Measurements from ENCODE around the gene TIMM23. TPM values are rescaled to one million over a fixed set of nuclear protein-coding genes. Genes with fewer than 3 reads are reported as not detected.
A peak's percentile ranks its signal among the peaks of the same experiment; 100 is the strongest.
"Not testable (repeated sequence)": the region's sequence is repeated elsewhere in the genome, so short reads cannot be mapped to it uniquely, and the experiment has no call there.

TIMM23 gene
- total RNA-seq, 1 experiment from 2014 or later = 99.0 TPM

- TF ChIP-seq GABPB1 (CRISPR knock-in tag; IDR thresholded peaks at IDR 0.05) (no peak), EMX1 (CRISPR knock-in tag; IDR thresholded peaks at IDR 0.05) (no peak), MAX (CRISPR knock-in tag; IDR thresholded peaks at IDR 0.05) (no peak), TEAD1 (CRISPR knock-in tag; IDR thresholded peaks at IDR 0.05) (no peak), ZNF219 (CRISPR knock-in tag; IDR thresholded peaks at IDR 0.05; ENCODE audit: borderline replicate concordance) (no peak), ZNF396 (CRISPR knock-in tag; IDR thresholded peaks at IDR 0.05; ENCODE audit: borderline replicate concordance) (no peak)
Observed at GRCh38 chr10:46048152-46048551, 75.9 kb downstream of the TIMM23 start (continued).

GRCh38 chr10:46049497-46049831 is 77.2 kb downstream of the TIMM23 start:
- peaks cover 29% of the 10 kb centered on the region for H3K4me1 Mint-ChIP-seq
- CTCF ChIA-PET = interaction anchor here (0.7 kb wide), 1 partner anchor 13 kb away, joined by 3 read pairs; no protein-coding TSS in a partner anchor
- not testable (repeated sequence) for ATAC-seq

GRCh38 chr10:46050941-46051623 is 78.8 kb downstream of the TIMM23 start:
- Mint-ChIP-seq H3K9me3 (no peaks in the 10 kb centered on the region), H3K27ac (no peak overlapping the region), H3K4me3 (no peak overlapping the region), H3K36me3 (no peaks in the 10 kb centered on the region), H3K27me3 (ENCODE audit: low read depth) (no peaks in the 10 kb centered on the region; the same call in 1 of the 2 replicates), H3K4me1 (peaks cover 40% of the 10 kb centered on the region)
- TF ChIP-seq NFATC4 (CRISPR knock-in tag; IDR thresholded peaks at IDR 0.05) = no peak
- DNase-seq (ENCODE audit: low spot score) (no peak), ATAC-seq (no peak)
- ChIA-PET POLR2A (no interaction called here), CTCF (no interaction called here)

More at GRCh38 chr10:46049497-46049831, 77.2 kb downstream of the TIMM23 start:
- POLR2A ChIA-PET; H3K27ac Mint-ChIP-seq; H3K4me3 Mint-ChIP-seq; H3K9me3 Mint-ChIP-seq; H3K27me3 Mint-ChIP-seq (ENCODE audit: low read depth); H3K36me3 Mint-ChIP-seq; DNase-seq (ENCODE audit: low spot score): not testable (repeated sequence)

- CTCF ChIA-PET = interaction anchor here (0.7 kb wide), 1 partner anchor 16 kb away, joined by 4 read pairs; no protein-coding TSS in a partner anchor
Observed at GRCh38 chr10:46052057-46052790, 79.9 kb downstream of the TIMM23 start.

More at GRCh38 chr10:46052057-46052790, 79.9 kb downstream of the TIMM23 start:
- peak; percentile 22 for ATAC-seq
- DNase-seq (ENCODE audit: low spot score) = no peak
- Mint-ChIP-seq H3K36me3 (no peaks in the 10 kb centered on the region), H3K27ac (0 out of 2 replicates have a peak overlapping the region, but pooled peaks have one; percentile 15), H3K9me3 (peaks cover 7% of the 10 kb centered on the region), H3K4me3 (no peak overlapping the region), H3K27me3 (ENCODE audit: low read depth) (no peaks in the 10 kb centered on the region; the same call in 1 of the 2 replicates), H3K4me1 (peaks cover 40% of the 10 kb centered on the region)
- POLR2A ChIA-PET = no interaction called here
- TF ChIP-seq IRF2 (CRISPR knock-in tag; IDR thresholded peaks at IDR 0.05; ENCODE audit: borderline replicate concordance, low read depth) (no peak), NFE2L1 (CRISPR knock-in tag; IDR thresholded peaks at IDR 0.05) (no peak), STAT6 (CRISPR knock-in tag; conservative IDR thresholded peaks at IDR 0.05; ENCODE audit: low read depth) (no peak), USF1 (CRISPR knock-in tag; IDR thresholded peaks at IDR 0.05) (no peak), ZNF121 (CRISPR knock-in tag; IDR thresholded peaks at IDR 0.05) (no peak)

Measured in WTC11 (cell line).